Gastroesophageal sphincter (tissue), 4 donors: ENCODE measurements around the gene SLC25A21. TPM values are rescaled to one million over a fixed set of nuclear protein-coding genes. Genes with fewer than 3 reads are reported as not detected.
"Not testable (repeated sequence)": the region's sequence is repeated elsewhere in the genome, so short reads cannot be mapped to it uniquely, and the experiment has no call there.

Experiments
- ATAC-seq: fragments of 150-250 bp; one replicate; pipeline ENCODE4 v1.9.1; 2016; ENCODE audit warnings: mild to moderate bottlenecking, moderate library complexity
- H3K27ac ChIP-seq, 4 donors: fragments of 200-600 bp; sonication (generic) in 3 of 4; 1 replicate in 3 of 4; 2 replicates in 1 of 4; pipeline ENCODE4 v1.5.1; 2016 to 2019
- H3K27me3 ChIP-seq: fragments of 200-600 bp; sonication (generic); one replicate; pipeline ENCODE4 v1.5.1; 2019
- H3K36me3 ChIP-seq, 2 donors: fragments of 200-600 bp; sonication (generic); one replicate each; pipeline ENCODE4 v1.5.1; 2019; ENCODE audit warnings: control low read depth in 1 of 2
- H3K4me1 ChIP-seq, 3 donors: fragments of 200-600 bp; sonication (generic); 1 replicate in 2 of 3; 2 replicates in 1 of 3; pipeline ENCODE4 v1.5.1; 2016 to 2019; ENCODE audit warnings: control low read depth in 2 of 3
- H3K4me3 ChIP-seq, 2 donors: fragments of 200-600 bp; sonication (generic); one replicate each; pipeline ENCODE4 v1.5.1; 2019; ENCODE audit warnings: mild to moderate bottlenecking in 1 of 2, moderate library complexity in 1 of 2
- H3K9me3 ChIP-seq, 3 donors: fragments of 200-600 bp; sonication (generic); one replicate each; pipeline ENCODE4 v1.5.1; 2017 to 2019; ENCODE audit warnings: control low read depth in 2 of 3
- CTCF ChIP-seq, 4 experiments: fragments of 200-600 bp in 2 of 4; fragments of 450-650 bp in 2 of 4; sonication (generic) in 1 of 4; IDR thresholded peaks; one replicate each; pipeline ENCODE4 v1.5.1; 2017 to 2019; ENCODE audit warnings: antibody characterized with exemption in 4 of 4, mild to moderate bottlenecking in 2 of 4, moderate library complexity in 2 of 4
- EP300 ChIP-seq: sonication (generic); formaldehyde crosslinking; IDR thresholded peaks from one replicate; pipeline ENCODE4 v1.6.1; 2017; ENCODE audit warnings: antibody characterized with exemption, mild to moderate bottlenecking
- POLR2A ChIP-seq, 2 donors: fragments of 450-650 bp; IDR thresholded peaks; one replicate each; pipeline ENCODE4 v1.6.1; 2017; ENCODE audit warnings: antibody characterized with exemption in 2 of 2, mild to moderate bottlenecking in 2 of 2, moderate library complexity in 1 of 2
- POLR2AphosphoS5 ChIP-seq: sonication (generic); formaldehyde crosslinking; IDR thresholded peaks from one replicate; pipeline ENCODE4 v1.6.1; 2017; ENCODE audit warnings: antibody characterized with exemption
- WGBS, 2 donors: methylation state at CpG; one replicate each; pipeline ENCODE4 v1.1.5; 2018; ENCODE audit warnings: low coverage in 1 of 2; 5-methylcytosine and 5-hydroxymethylcytosine counted together
- total RNA-seq, 4 donors: library from RNA; depleted of rRNA; stranded (reverse); fragments of >200 nt; gene quantifications; one replicate each; pipeline ENCODE4 v1.1.0, GENCODE V29; 2016

SLC25A21 gene
- total RNA-seq, 4 donors from 2014 or later, result 0.40 to 1.5 (median 1.3) TPM

- Histone ChIP-seq H3K27me3 (no peaks in the 10 kb centered on the region), H3K4me3 (no peak overlapping the region), H3K36me3 (no peaks in the 10 kb centered on the region), H3K4me1 (peaks cover 0 to 8% (median 0%) of the 10 kb centered on the region in 3 donors), H3K27ac (no peak overlapping the region), H3K9me3 (no peaks in the 10 kb centered on the region)
- TF ChIP-seq CTCF (IDR thresholded peaks at IDR 0.05) (no peak), EP300 (no peak), POLR2A (IDR thresholded peaks at IDR 0.05) (no peak)
- 81% methylated on average over 8 of the region's 10 CpGs for WGBS, 2 donors
- no peak for ATAC-seq
Measured at GRCh38 chr14:37167151-37168047, 5.0 kb downstream of the SLC25A21 start.

DNA sequence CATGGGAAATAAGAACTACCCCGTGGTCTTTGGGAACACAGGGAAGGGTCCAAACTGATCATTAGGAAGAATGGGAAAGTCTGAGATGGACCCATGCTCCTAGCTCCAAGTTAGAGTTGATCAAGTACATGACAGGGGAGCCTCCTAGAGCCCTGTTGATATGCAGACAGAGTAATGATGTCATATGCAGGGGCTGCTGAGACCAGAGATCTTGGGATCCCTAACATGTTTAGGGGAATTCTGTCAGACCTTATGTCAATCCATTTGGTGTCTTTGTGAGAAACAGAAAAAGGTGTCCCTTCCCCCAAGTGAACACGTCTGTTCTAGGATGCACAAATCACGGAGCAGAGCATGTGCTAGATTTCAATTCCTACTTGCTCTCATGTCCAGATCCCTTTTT lies 6.6 kb downstream of the SLC25A21 start:
- Histone ChIP-seq H3K36me3 (no peaks in the 10 kb centered on the region), H3K27me3 (no peaks in the 10 kb centered on the region), H3K27ac (no peak overlapping the region), H3K4me1 (no peaks in the 10 kb centered on the region), H3K4me3 (no peak overlapping the region), H3K9me3 (no peaks in the 10 kb centered on the region)
- no peak for ATAC-seq
- 84 to 93% methylated on average over 3 of the region's 3 CpGs for WGBS, 2 donors
- TF ChIP-seq CTCF (IDR thresholded peaks at IDR 0.05) (no peak), POLR2AphosphoS5 (no peak)

DNA sequence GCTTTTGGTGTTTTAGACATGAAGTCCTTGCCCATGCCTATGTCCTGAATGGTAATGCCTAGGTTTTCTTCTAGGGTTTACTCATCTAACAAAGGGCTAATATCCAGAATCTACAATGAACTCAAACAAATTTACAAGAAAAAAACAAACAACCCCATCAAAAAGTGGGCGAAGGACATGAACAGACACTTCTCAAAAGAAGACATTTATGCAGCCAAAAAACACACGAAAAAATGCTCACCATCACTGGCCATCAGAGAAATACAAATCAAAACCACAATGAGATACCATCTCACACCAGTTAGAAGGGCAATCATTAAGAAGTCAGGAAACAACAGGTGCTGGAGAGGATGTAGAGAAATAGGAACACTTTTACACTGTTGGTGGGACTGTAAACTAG lies 10.1 kb downstream of the SLC25A21 start:
- not testable (repeated sequence) for H3K27me3 ChIP-seq, ATAC-seq, H3K9me3 ChIP-seq, H3K27ac ChIP-seq, H3K4me1 ChIP-seq, H3K36me3 ChIP-seq, H3K4me3 ChIP-seq
- WGBS, 2 donors, result no CpG with 5 or more reads among the region's 2 CpGs

DNA sequence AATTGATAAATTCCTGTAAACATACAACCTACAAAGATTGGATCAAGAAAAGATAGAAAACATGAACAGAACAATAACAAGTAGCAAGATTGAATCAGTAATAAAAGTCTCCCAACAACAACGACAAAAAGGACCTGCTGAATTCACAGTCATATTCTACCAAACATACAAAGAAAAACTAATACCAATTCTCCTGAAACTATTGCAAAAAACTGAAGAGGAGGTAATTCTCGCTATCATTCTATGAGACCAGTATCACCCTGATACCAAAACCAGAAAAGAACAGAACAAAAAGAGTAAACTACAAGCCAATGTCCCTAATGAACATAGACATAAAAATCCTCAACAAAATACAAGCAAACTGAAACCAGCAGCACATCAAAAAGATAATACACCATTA lies 14.4 kb downstream of the SLC25A21 start:
- Histone ChIP-seq H3K9me3 (peaks cover 0 to 14% (median 0%) of the 10 kb centered on the region in 3 donors), H3K27ac (no peak overlapping the region), H3K4me1 (no peaks in the 10 kb centered on the region), H3K27me3 (no peaks in the 10 kb centered on the region), H3K36me3 (no peaks in the 10 kb centered on the region), H3K4me3 (no peak overlapping the region)
- TF ChIP-seq EP300, result no peak
- TF ChIP-seq CTCF (IDR thresholded peaks at IDR 0.05), result no peak
- TF ChIP-seq POLR2A (IDR thresholded peaks at IDR 0.05), result no peak
- TF ChIP-seq POLR2AphosphoS5, result no peak
- 87 to 90% methylated on average over 2 of the region's 2 CpGs for WGBS, 2 donors
- no peak for ATAC-seq

GRCh38 chr14:37153483-37153882 lies 18.9 kb downstream of the SLC25A21 start:
- Histone ChIP-seq H3K27me3 (no peaks in the 10 kb centered on the region), H3K27ac (no peak overlapping the region), H3K4me1 (peaks cover 0 to 6% (median 0%) of the 10 kb centered on the region in 3 donors), H3K9me3 (peaks cover 0 to 14% (median 0%) of the 10 kb centered on the region in 3 donors), H3K36me3 (no peaks in the 10 kb centered on the region), H3K4me3 (no peak overlapping the region)
- WGBS, 2 donors, result 86 to 100% methylated on average over 2 to 5 of the region's 5 CpGs
- TF ChIP-seq POLR2A (IDR thresholded peaks at IDR 0.05), result no peak
- no peak for TF ChIP-seq EP300
- ATAC-seq, result no peak

DNA sequence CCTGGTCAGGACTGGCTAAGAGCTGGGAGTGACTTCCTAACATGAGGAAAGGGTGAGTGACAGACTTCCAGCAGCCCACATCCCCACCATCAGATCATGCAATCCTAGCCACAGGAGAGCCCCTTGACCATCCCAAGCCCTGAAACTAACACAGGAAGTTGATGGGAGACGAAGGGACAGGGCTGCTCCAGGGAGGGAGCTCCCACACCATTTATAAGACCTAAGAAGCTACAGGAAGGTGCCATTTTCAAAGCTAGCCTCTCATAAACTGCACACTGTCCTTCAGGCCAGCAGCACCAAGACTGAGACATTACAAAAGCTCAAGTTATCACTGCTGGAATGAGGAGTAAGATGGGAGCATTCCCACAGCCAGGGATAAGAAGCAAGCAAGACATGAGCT lies 19.4 kb downstream of the SLC25A21 start:
- H3K4me3 ChIP-seq, result no peak overlapping the region
- no CpG with 5 or more reads among the region's 1 CpG for WGBS, 2 donors
- no peak for ATAC-seq

More for the DNA sequence above, 19.4 kb downstream of the SLC25A21 start:
- Histone ChIP-seq H3K9me3 (peaks cover 0 to 14% (median 0%) of the 10 kb centered on the region in 3 donors), H3K4me1 (peaks cover 0 to 6% (median 0%) of the 10 kb centered on the region in 3 donors), H3K27me3 (no peaks in the 10 kb centered on the region), H3K27ac (no peak overlapping the region), H3K36me3 (no peaks in the 10 kb centered on the region)
- TF ChIP-seq CTCF (IDR thresholded peaks at IDR 0.05) (no peak), POLR2A (IDR thresholded peaks at IDR 0.05) (no peak), EP300 (no peak), POLR2AphosphoS5 (no peak)
